SK-N-SH (cell line): ENCODE measurements around the gene HUNK. TPM values are rescaled to one million over a fixed set of nuclear protein-coding genes. Genes with fewer than 3 reads are reported as not detected.

Experiments
- CTCF ChIA-PET: fragments of 300-600, 350-600 bp; formaldehyde crosslinking; extraction: SDS; loops from one replicate; lab custom pipeline; 2021; lab: Yijun Ruan, JAX
- POLR2A ChIA-PET: fragments of 350-600 bp; sonication (Branson Sonifier 250); formaldehyde crosslinking; extraction: SDS; loops from one replicate; lab custom pipeline; 2020; ENCODE audit warnings: antibody characterized with exemption, inconsistent platforms; lab: Yijun Ruan, JAX
- DNase-seq: peaks from one replicate; pipeline ENCODE4 v3.0.0; 2012
- H2AFZ ChIP-seq: fragments of 200-600 bp; sonication (generic); 2 replicates; pipeline ENCODE4 v1.8.1; 2016; ENCODE audit warnings: antibody characterized with exemption, mild to moderate bottlenecking, low read depth
- H3F3A ChIP-seq: fragments of 200-600 bp; sonication (generic); replicated peaks from 2 replicates; pipeline ENCODE3; 2016; ENCODE audit warnings: antibody characterized with exemption, mild to moderate bottlenecking; ENCODE audit not compliant: insufficient read depth
- H3K27ac ChIP-seq, 2 experiments: fragments of 200-500 bp in 1 of 2; fragments of 200-600 bp in 1 of 2; sonication (Bioruptor generic) in 1 of 2; sonication (generic), shearing (Covaris generic) in 1 of 2; 2 replicates each; pipeline versions ENCODE4 v1.5.1 to v1.6.1; 2014 to 2016; ENCODE audit warnings: low read depth in 2 of 2, inconsistent platforms in 1 of 2, low read length in 1 of 2, mild to moderate bottlenecking in 1 of 2, mixed read lengths in 1 of 2
- H3K27me3 ChIP-seq: fragments of 200-600 bp; sonication (generic), shearing (Covaris generic); 2 replicates; pipeline ENCODE4 v1.6.1; 2016; ENCODE audit warnings: mixed run types; ENCODE audit not compliant: insufficient read depth
- H3K36me3 ChIP-seq, 2 experiments: fragments of 200-500 bp in 1 of 2; fragments of 200-600 bp in 1 of 2; sonication (Bioruptor generic) in 1 of 2; sonication (generic) in 1 of 2; replicated peaks in 1 of 2; 2 replicates each; pipeline versions ENCODE3 to v1.5.1; 2014 to 2016; ENCODE audit warnings: low read length in 1 of 2, mild to moderate bottlenecking in 1 of 2; ENCODE audit not compliant: insufficient read depth in 2 of 2, control insufficient read depth in 1 of 2
- H3K4me1 ChIP-seq, 2 experiments: fragments of 200-500 bp in 1 of 2; fragments of 200-600 bp in 1 of 2; sonication (Bioruptor generic) in 1 of 2; sonication (generic), shearing (Covaris generic) in 1 of 2; 2 replicates each; pipeline versions ENCODE4 v1.5.1 to v1.6.1; 2014 to 2016; ENCODE audit warnings: low read depth in 1 of 2, low read length in 1 of 2, mixed run types in 1 of 2; ENCODE audit not compliant: insufficient read depth in 2 of 2, control insufficient read depth in 1 of 2
- H3K4me2 ChIP-seq: fragments of 200-600 bp; sonication (generic), shearing (Covaris generic); 2 replicates; pipeline ENCODE4 v1.6.1; 2017; ENCODE audit warnings: mixed run types
- H3K4me3 ChIP-seq, 2 experiments: fragments of 200-500 bp in 1 of 2; fragments of 200-600 bp in 1 of 2; sonication (Bioruptor generic) in 1 of 2; sonication (generic), shearing (Covaris generic) in 1 of 2; 2 replicates each; pipeline versions ENCODE4 v1.5.1 to v1.8.1; 2014 to 2016; ENCODE audit warnings: low read depth in 2 of 2, inconsistent platforms in 1 of 2, low read length in 1 of 2, mild to moderate bottlenecking in 1 of 2, mixed read lengths in 1 of 2, moderate library complexity in 1 of 2
- H3K79me2 ChIP-seq: fragments of 200-600 bp; sonication (generic); 2 replicates; pipeline ENCODE4 v1.8.1; 2017; ENCODE audit warnings: mild to moderate bottlenecking; ENCODE audit not compliant: insufficient read depth
- H3K9ac ChIP-seq: fragments of 200-600 bp; sonication (generic); 2 replicates; pipeline ENCODE4 v1.6.1; 2017; ENCODE audit warnings: mixed run types
- H3K9me2 ChIP-seq: fragments of 200-600 bp; sonication (generic); 2 replicates; pipeline ENCODE4 v1.6.1; 2017; ENCODE audit warnings: mixed run types
- H3K9me3 ChIP-seq: fragments of 200-600 bp; sonication (generic); 2 replicates; pipeline ENCODE4 v1.6.1; 2017; ENCODE audit warnings: mixed run types, mild to moderate bottlenecking, moderate library complexity
- H4K20me1 ChIP-seq: fragments of 200-600 bp; sonication (generic); 2 replicates; pipeline ENCODE4 v1.6.1; 2017; ENCODE audit warnings: mild to moderate bottlenecking, mixed run types; ENCODE audit not compliant: insufficient read depth
- CHD2 ChIP-seq: fragments of 150-350 bp; IDR thresholded peaks from 2 replicates; pipeline ENCODE4 v1.6.1; 2018; ENCODE audit warnings: low read length; ENCODE audit not compliant: partially characterized antibody
- CTCF ChIP-seq: fragments of 200-600 bp; sonication (generic); IDR thresholded peaks from 2 replicates; pipeline ENCODE4 v1.6.1; 2017; ENCODE audit warnings: antibody characterized with exemption, mild to moderate bottlenecking, moderate library complexity
- IRF3 ChIP-seq: fragments of 150-350 bp; IDR thresholded peaks from 2 replicates; pipeline ENCODE4 v1.6.1; 2016; ENCODE audit warnings: mild to moderate bottlenecking, low read depth, low read length
- POLR2AphosphoS5 ChIP-seq: IDR thresholded peaks from 2 replicates; pipeline ENCODE4 v1.6.1; 2012; ENCODE audit warnings: low read depth, low read length
- RAD21 ChIP-seq: IDR thresholded peaks from 2 replicates; pipeline ENCODE4 v1.6.1; 2012; ENCODE audit warnings: mild to moderate bottlenecking, low read length
- RCOR1 ChIP-seq: fragments of 150-350 bp; IDR thresholded peaks from 2 replicates; pipeline ENCODE4 v1.6.1; 2017; ENCODE audit warnings: antibody characterized with exemption, low read length
- USF1 ChIP-seq: IDR thresholded peaks from 2 replicates; pipeline ENCODE4 v1.4.0; 2012; ENCODE audit warnings: low read depth, borderline replicate concordance
- ZBTB33 ChIP-seq: IDR thresholded peaks from 2 replicates; pipeline ENCODE4 v1.4.0; 2012; ENCODE audit warnings: low read depth, borderline replicate concordance
- WGBS: methylation state at CpG from one replicate; pipeline ENCODE4 v1.1.6; 2017; ENCODE audit warnings: low lambda C conversion rate; 5-methylcytosine and 5-hydroxymethylcytosine counted together
- polyA plus RNA-seq, 3 experiments: library from polyadenylated mRNA; depleted of rRNA; stranded (reverse); fragments of >200 nt; gene quantifications; 2 replicates each; pipeline ENCODE4 v1.2.3, GENCODE V29; 2012

Gene HUNK
- 0.28 and 0.31 TPM in 2 replicates for polyA plus RNA-seq (2012; rRNA removed)
- 0.32 and 0.47 TPM in 2 replicates for polyA plus RNA-seq (2012; cell fraction: cytosol; rRNA removed)
- 0.27 and 0.29 TPM in 2 replicates for polyA plus RNA-seq (2012; cell fraction: nucleus; rRNA removed)

GRCh38 chr21:31872452-31873274 lies at the start of gene HUNK:
Gene HUNK, plus strand, starts transcription at chr21:31873020. Its CDS starts 655 bp downstream, at chr21:31873675.
- no peaks in the 10 kb centered on the region for H3K36me3 ChIP-seq
- CTCF ChIA-PET, result interaction anchor here (0.7 to 8.6 kb wide), 19 partner anchors 8 to 414 kb away, joined by 3 to 75 read pairs (median 4); no protein-coding TSS in a partner anchor
- H3K79me2 ChIP-seq, result no peaks in the 10 kb centered on the region; the same call in 1 of the 2 replicates
- peak within 1 kb of the TSS; percentile 91 for H2AFZ ChIP-seq
- peak within 1 kb of the TSS; percentile 99 for H3K4me2 ChIP-seq
- peak within 1 kb of the TSS; percentile 27 to 67; a peak in 3 of 4 replicates for H3K27ac ChIP-seq
- H3K9me3 ChIP-seq, result no peaks in the 10 kb centered on the region
- no peaks in the 10 kb centered on the region for H3F3A ChIP-seq
- H3K4me3 ChIP-seq, result peak within 1 kb of the TSS; percentile 55 to 75
- TF ChIP-seq RCOR1, result 0 out of 2 replicates have a peak, but pooled peaks have one; percentile 24
- TF ChIP-seq POLR2AphosphoS5, result no peak
- no peak for TF ChIP-seq IRF3
- no peak for TF ChIP-seq CTCF
- TF ChIP-seq RAD21, result peak; percentile 37
- TF ChIP-seq CHD2, result peak; percentile 25
- TF ChIP-seq ZBTB33, result no peak
- TF ChIP-seq USF1, result no peak
- peak within 1 kb of the TSS; percentile 57 for H3K9ac ChIP-seq
- no peaks in the 10 kb centered on the region for H3K9me2 ChIP-seq
- WGBS, result 1% methylated on average over 36 of the region's 74 CpGs
- H3K4me1 ChIP-seq, result peaks cover 0 to 20% of the 10 kb centered on the region in 2 experiments; a peak in 1 of 4 replicates
- no peaks in the 10 kb centered on the region for H4K20me1 ChIP-seq
- peaks cover 5% of the 10 kb centered on the region for H3K27me3 ChIP-seq
- POLR2A ChIA-PET, result interaction anchor here (1.3 kb wide), 1 partner anchor 384 kb away, joined by 8 read pairs; no protein-coding TSS in a partner anchor
- DNase-seq, result peak; percentile 84
